Loucy (cell line): ENCODE results near the gene FER.
"Not testable (repeated sequence)": the region's sequence is repeated elsewhere in the genome, so short reads cannot be mapped to it uniquely, and the experiment has no call there.

Experiments used
- H2AFZ ChIP-seq: fragments of 200-600 bp; sonication (generic); 2 replicates; pipeline ENCODE4 v1.6.0; 2016; ENCODE audit warnings: antibody characterized with exemption, mild to moderate bottlenecking, low read length, moderate library complexity
- H3F3A ChIP-seq: fragments of 200-600 bp; 2 replicates; pipeline ENCODE4 v1.6.0; 2016; ENCODE audit warnings: antibody characterized with exemption, low read depth, mild to moderate bottlenecking
- H3K27me3 ChIP-seq: fragments of 200-600 bp; sonication (generic); 2 replicates; pipeline ENCODE4 v1.6.1; 2014; ENCODE audit warnings: low read length, mild to moderate bottlenecking; ENCODE audit not compliant: insufficient read depth, poor library complexity, severe bottlenecking
- H3K36me3 ChIP-seq: fragments of 200-600 bp; sonication (generic); 2 replicates; pipeline ENCODE4 v1.6.1; 2016; ENCODE audit warnings: low read length; ENCODE audit not compliant: insufficient read depth
- H3K4me1 ChIP-seq: fragments of 200-600 bp; sonication (generic); 2 replicates; pipeline ENCODE4 v1.5.1; 2014; ENCODE audit warnings: low read length, mild to moderate bottlenecking; ENCODE audit not compliant: insufficient read depth, poor library complexity, severe bottlenecking
- H3K4me2 ChIP-seq: fragments of 200-600 bp; sonication (generic); 2 replicates; pipeline ENCODE4 v1.6.0; 2014; ENCODE audit warnings: antibody characterized with exemption, low read length, low read depth, mild to moderate bottlenecking; ENCODE audit not compliant: poor library complexity, severe bottlenecking
- H3K4me3 ChIP-seq: fragments of 200-600 bp; sonication (generic); 2 replicates; pipeline ENCODE4 v1.5.1; 2014; ENCODE audit warnings: low read length, mild to moderate bottlenecking, mixed read lengths; ENCODE audit not compliant: poor library complexity, severe bottlenecking
- H3K79me2 ChIP-seq: fragments of 200-600 bp; sonication (generic); 2 replicates; pipeline ENCODE4 v1.6.1; 2014; ENCODE audit warnings: low read length; ENCODE audit not compliant: insufficient read depth
- H3K9ac ChIP-seq: fragments of 200-600 bp; sonication (generic); 2 replicates; pipeline ENCODE4 v1.6.0; 2014; ENCODE audit warnings: mild to moderate bottlenecking, low read depth, low read length, moderate library complexity; ENCODE audit not compliant: poor library complexity, severe bottlenecking
- H3K9me2 ChIP-seq: fragments of 200-600 bp; sonication (generic); replicated peaks from 2 replicates; pipeline ENCODE4 v1.6.1; 2016; ENCODE audit warnings: low read depth, low read length, mixed read lengths
- H3K9me3 ChIP-seq: fragments of 200-600 bp; sonication (generic); 2 replicates; pipeline ENCODE4 v1.6.1; 2014; ENCODE audit warnings: mild to moderate bottlenecking, antibody characterized with exemption, low read length, low read depth; ENCODE audit not compliant: insufficient read depth
- H4K20me1 ChIP-seq: fragments of 200-600 bp; sonication (generic); 2 replicates; pipeline ENCODE4 v1.6.0; 2014; ENCODE audit warnings: antibody characterized with exemption, low read length, mild to moderate bottlenecking; ENCODE audit not compliant: insufficient read depth, poor library complexity, severe bottlenecking
- EZH2phosphoT487 ChIP-seq: fragments of 200-600 bp; IDR thresholded peaks from 2 replicates; pipeline ENCODE4 v1.6.1; 2018; ENCODE audit warnings: antibody characterized with exemption, mild to moderate bottlenecking, moderate library complexity, borderline replicate concordance
- TF ChIP-seq, protein P1 (sequence below): fragments of 200-600 bp; sonication (generic); conservative IDR thresholded peaks from 2 replicates; pipeline ENCODE4 v1.5.1; 2014; ENCODE audit warnings: mild to moderate bottlenecking, antibody characterized with exemption, low read length

Gene FER

DNA sequence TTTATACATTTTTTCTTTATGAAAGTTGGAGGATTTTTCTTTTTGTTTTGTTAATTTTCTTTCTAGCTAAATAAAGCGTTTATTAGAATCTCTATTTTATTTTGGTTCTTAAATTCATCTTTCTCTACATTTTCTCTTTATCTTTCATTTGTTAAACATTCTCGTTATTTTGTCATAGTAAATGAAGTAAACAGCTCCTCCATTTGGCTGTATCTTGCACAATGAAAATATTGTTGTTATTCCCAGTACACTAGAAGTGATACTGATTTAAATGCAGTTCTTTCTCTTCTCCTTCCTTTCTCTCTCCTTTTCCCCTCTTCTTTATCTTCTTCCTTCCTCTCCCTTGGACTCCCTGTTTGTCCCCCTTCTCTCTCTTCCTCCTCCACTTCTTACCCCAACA lies 88.8 kb downstream of the FER start:
- no peaks in the 10 kb centered on the region for H3K27me3 ChIP-seq
- no peak overlapping the region for H2AFZ ChIP-seq
- no peak overlapping the region for H3K4me3 ChIP-seq
- H3K9me3 ChIP-seq, result no peaks in the 10 kb centered on the region
- no peaks in the 10 kb centered on the region for H3K4me1 ChIP-seq
- H3K4me2 ChIP-seq, result no peak overlapping the region
- no peak overlapping the region for H3K9ac ChIP-seq
- H3K9me2 ChIP-seq, result no peaks in the 10 kb centered on the region
- H3F3A ChIP-seq, result no peaks in the 10 kb centered on the region
- no peaks in the 10 kb centered on the region for H3K79me2 ChIP-seq
- H3K36me3 ChIP-seq, result no peaks in the 10 kb centered on the region
- no peaks in the 10 kb centered on the region for H4K20me1 ChIP-seq
- no peak for TF ChIP-seq EZH2phosphoT487
- TF ChIP-seq, protein P1, sequence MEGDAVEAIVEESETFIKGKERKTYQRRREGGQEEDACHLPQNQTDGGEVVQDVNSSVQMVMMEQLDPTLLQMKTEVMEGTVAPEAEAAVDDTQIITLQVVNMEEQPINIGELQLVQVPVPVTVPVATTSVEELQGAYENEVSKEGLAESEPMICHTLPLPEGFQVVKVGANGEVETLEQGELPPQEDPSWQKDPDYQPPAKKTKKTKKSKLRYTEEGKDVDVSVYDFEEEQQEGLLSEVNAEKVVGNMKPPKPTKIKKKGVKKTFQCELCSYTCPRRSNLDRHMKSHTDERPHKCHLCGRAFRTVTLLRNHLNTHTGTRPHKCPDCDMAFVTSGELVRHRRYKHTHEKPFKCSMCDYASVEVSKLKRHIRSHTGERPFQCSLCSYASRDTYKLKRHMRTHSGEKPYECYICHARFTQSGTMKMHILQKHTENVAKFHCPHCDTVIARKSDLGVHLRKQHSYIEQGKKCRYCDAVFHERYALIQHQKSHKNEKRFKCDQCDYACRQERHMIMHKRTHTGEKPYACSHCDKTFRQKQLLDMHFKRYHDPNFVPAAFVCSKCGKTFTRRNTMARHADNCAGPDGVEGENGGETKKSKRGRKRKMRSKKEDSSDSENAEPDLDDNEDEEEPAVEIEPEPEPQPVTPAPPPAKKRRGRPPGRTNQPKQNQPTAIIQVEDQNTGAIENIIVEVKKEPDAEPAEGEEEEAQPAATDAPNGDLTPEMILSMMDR, result no peak

DNA sequence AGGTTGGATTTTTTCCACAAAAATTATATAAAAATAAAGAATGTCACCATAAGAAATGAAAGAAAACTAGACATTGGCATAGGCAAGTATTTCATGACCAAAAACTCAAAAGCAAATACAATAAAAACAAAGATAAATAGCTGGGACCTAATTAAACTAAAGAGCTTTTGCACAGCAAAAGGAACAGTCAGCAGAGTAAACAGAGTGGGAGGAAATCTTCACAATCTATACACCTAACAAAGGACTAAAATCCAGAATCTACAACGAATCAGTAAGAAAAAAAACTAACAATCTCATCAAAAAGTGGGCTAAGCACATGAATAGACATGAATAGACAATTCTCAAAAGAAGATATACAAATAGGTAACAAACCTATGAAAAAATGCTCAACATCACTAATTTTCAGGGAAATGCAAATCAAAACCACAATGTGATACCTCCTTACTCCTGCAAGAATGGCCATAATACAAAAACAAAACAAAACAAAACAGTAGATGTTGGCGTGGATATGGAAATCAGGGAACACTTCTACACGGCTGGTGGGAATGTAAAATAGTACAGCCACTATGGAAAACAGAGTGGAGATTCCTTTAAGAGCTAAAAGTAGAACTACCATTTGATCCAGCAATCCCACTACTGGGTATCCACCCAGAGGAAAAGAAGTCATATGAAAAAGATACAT lies 94.7 kb downstream of the FER start:
- not testable (repeated sequence) for H4K20me1 ChIP-seq, H3K27me3 ChIP-seq, H3K9me3 ChIP-seq, H3K4me3 ChIP-seq, H3K4me2 ChIP-seq, H3K36me3 ChIP-seq, H3K79me2 ChIP-seq, H3K4me1 ChIP-seq, H3K9me2 ChIP-seq, H2AFZ ChIP-seq, H3F3A ChIP-seq, H3K9ac ChIP-seq

DNA sequence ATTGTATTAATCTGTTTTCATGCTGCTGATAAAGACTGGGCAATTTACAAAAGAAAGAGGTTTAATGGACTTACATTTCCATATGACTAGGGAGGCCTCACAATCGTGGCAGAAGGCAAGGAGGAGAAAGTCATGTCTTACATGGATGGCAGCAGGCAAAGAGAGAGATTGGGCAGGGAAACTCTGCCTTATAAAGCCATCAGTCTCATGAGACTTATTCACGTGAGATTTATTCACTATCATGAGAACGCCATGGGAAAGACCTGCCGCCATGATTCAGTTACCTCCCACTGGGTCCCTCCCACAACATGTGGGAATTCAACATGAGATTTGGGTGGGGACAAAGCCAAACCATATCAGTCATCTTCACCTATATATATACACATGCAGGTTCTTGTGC lies 103.4 kb downstream of the FER start:
- H2AFZ ChIP-seq, H3K9me2 ChIP-seq, H3K36me3 ChIP-seq, H3K79me2 ChIP-seq, H3K4me2 ChIP-seq, H3K9me3 ChIP-seq, H3K27me3 ChIP-seq, H4K20me1 ChIP-seq, H3K4me1 ChIP-seq, H3K9ac ChIP-seq, H3K4me3 ChIP-seq, H3F3A ChIP-seq: not testable (repeated sequence)

DNA sequence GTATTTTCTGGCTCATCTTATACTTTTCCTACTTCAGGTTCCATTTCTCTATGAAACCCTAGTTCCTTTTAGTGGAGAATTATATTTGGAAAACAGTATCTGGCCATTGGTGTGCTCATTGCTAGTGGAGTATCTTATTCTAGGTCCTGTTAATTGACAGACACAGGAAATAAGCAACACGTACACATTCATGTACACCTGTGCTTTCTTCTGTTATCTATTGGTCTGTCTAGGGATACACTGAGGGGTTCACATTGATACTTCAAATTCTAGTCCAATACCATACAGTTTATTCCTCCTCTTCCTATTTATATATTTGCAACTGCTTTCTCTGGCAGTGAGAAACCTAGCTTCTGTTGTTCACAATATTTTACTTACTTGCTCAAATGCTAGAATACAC lies 110.2 kb downstream of the FER start:
- Histone ChIP-seq H3K9ac (no peak overlapping the region), H3F3A (no peaks in the 10 kb centered on the region), H4K20me1 (no peaks in the 10 kb centered on the region), H3K4me1 (no peaks in the 10 kb centered on the region), H3K4me2 (no peak overlapping the region), H3K4me3 (no peak overlapping the region), H3K79me2 (no peaks in the 10 kb centered on the region), H3K27me3 (no peaks in the 10 kb centered on the region), H3K9me2 (no peaks in the 10 kb centered on the region), H3K9me3 (no peaks in the 10 kb centered on the region), H3K36me3 (no peaks in the 10 kb centered on the region), H2AFZ (no peak overlapping the region)
- TF ChIP-seq, protein P1, result no peak
- no peak for TF ChIP-seq EZH2phosphoT487
